Neural cell (in vitro differentiated cells): ENCODE measurements around the gene AHRR. TPM values are rescaled to one million over a fixed set of nuclear protein-coding genes. Genes with fewer than 3 reads are reported as not detected.

Experiments used
- H2AFZ ChIP-seq: fragments of 200-600, 300-800 bp; sonication (generic), shearing (Covaris generic); 2 replicates; pipeline ENCODE4 v1.6.0; 2014; ENCODE audit warnings: low read depth, mild to moderate bottlenecking, antibody characterized with exemption, low read length, moderate library complexity
- H3F3A ChIP-seq: fragments of 200-600 bp; shearing (Covaris generic); 2 replicates; pipeline ENCODE4 v1.6.1; 2016; ENCODE audit warnings: mild to moderate bottlenecking, moderate library complexity, mixed read lengths, antibody characterized with exemption, low read length; ENCODE audit not compliant: insufficient read depth, poor library complexity, severe bottlenecking
- H3K27ac ChIP-seq: fragments of 200-600, 300-800 bp; sonication (generic), shearing (Covaris generic); 2 replicates; pipeline ENCODE4 v1.5.1; 2014; ENCODE audit warnings: mild to moderate bottlenecking, low read length, moderate library complexity
- H3K27me3 ChIP-seq: fragments of 300-800, 200-600 bp; sonication (generic), shearing (Covaris generic); 2 replicates; pipeline ENCODE4 v1.6.0; 2014; ENCODE audit warnings: mild to moderate bottlenecking, low read depth, low read length, moderate library complexity; ENCODE audit not compliant: insufficient read depth
- H3K36me3 ChIP-seq: fragments of 300-800, 200-600 bp; sonication (generic), shearing (Covaris generic); 2 replicates; pipeline ENCODE4 v1.5.1; 2014; ENCODE audit warnings: mild to moderate bottlenecking, antibody characterized with exemption, low read length, moderate library complexity; ENCODE audit not compliant: insufficient read depth
- H3K4me2 ChIP-seq: fragments of 300-800, 200-600 bp; sonication (generic), shearing (Covaris generic); 2 replicates; pipeline ENCODE4 v1.6.0; 2014; ENCODE audit warnings: mild to moderate bottlenecking, low read length
- H3K4me3 ChIP-seq: fragments of 300-800, 200-600 bp; sonication (generic), shearing (Covaris generic); 2 replicates; pipeline ENCODE4 v1.5.1; 2014; ENCODE audit warnings: mild to moderate bottlenecking, low read length, moderate library complexity
- H3K79me2 ChIP-seq: fragments of 200-600 bp; shearing (Covaris generic); replicated peaks from 2 replicates; pipeline ENCODE4 v1.6.0; 2014; ENCODE audit warnings: mild to moderate bottlenecking, low read length, moderate library complexity; ENCODE audit not compliant: insufficient read depth
- H3K9ac ChIP-seq: fragments of 300-800, 200-600 bp; sonication (generic), shearing (Covaris generic); 2 replicates; pipeline ENCODE4 v1.6.1; 2016; ENCODE audit warnings: mild to moderate bottlenecking, low read length, mixed read lengths
- H3K9me2 ChIP-seq: fragments of 200-600 bp; shearing (Covaris generic); 2 replicates; pipeline ENCODE4 v1.6.1; 2016; ENCODE audit warnings: mild to moderate bottlenecking, low read length, mixed read lengths; ENCODE audit not compliant: insufficient read depth
- H3K9me3 ChIP-seq: fragments of 200-600, 300-800 bp; sonication (generic), shearing (Covaris generic); 2 replicates; pipeline ENCODE4 v1.6.1; 2016; ENCODE audit warnings: mild to moderate bottlenecking, mixed run types, low read length, moderate library complexity, mixed read lengths
- H4K20me1 ChIP-seq: fragments of 200-600 bp; shearing (Covaris generic); 2 replicates; pipeline ENCODE4 v1.6.1; 2016; ENCODE audit warnings: mild to moderate bottlenecking, mixed run types; ENCODE audit not compliant: insufficient read depth
- EP300 ChIP-seq: fragments of 450-650 bp; conservative IDR thresholded peaks from 2 replicates; pipeline ENCODE4 v1.6.1; 2014; ENCODE audit warnings: antibody characterized with exemption, mild to moderate bottlenecking, moderate library complexity; ENCODE audit not compliant: poor library complexity, severe bottlenecking
- EZH2 ChIP-seq: fragments of 200-600, 300-800 bp; shearing (Covaris generic), sonication (generic); IDR thresholded peaks from 2 replicates; pipeline ENCODE4 v1.6.1; 2014; ENCODE audit warnings: antibody characterized with exemption, low read length, borderline replicate concordance, mild to moderate bottlenecking; ENCODE audit not compliant: insufficient read depth, poor library complexity, severe bottlenecking
- MXI1 ChIP-seq: fragments of 450-650 bp; conservative IDR thresholded peaks from 2 replicates; pipeline ENCODE4 v1.6.1; 2014; ENCODE audit warnings: antibody characterized with exemption, mild to moderate bottlenecking; ENCODE audit not compliant: poor library complexity, severe bottlenecking
- POLR2AphosphoS5 ChIP-seq: IDR thresholded peaks from 2 replicates; pipeline ENCODE4 v1.6.1; 2012
- RAD21 ChIP-seq: fragments of 450-650 bp; conservative IDR thresholded peaks from 2 replicates; pipeline ENCODE4 v1.6.1; 2014; ENCODE audit warnings: antibody characterized with exemption, mild to moderate bottlenecking, moderate library complexity
- SMC3 ChIP-seq: fragments of 450-650 bp; conservative IDR thresholded peaks from 2 replicates; pipeline ENCODE4 v1.6.1; 2014; ENCODE audit warnings: antibody characterized with exemption, mild to moderate bottlenecking, moderate library complexity; ENCODE audit not compliant: poor library complexity
- TAF1 ChIP-seq: IDR thresholded peaks from 2 replicates; pipeline ENCODE4 v1.6.1; 2012; ENCODE audit warnings: low read depth
- polyA plus RNA-seq: library from polyadenylated mRNA; depleted of rRNA; stranded (reverse); fragments of >200 nt; gene quantifications from 2 replicates; pipeline ENCODE4 v1.2.3, GENCODE V29; 2014
- TF ChIP-seq, protein P1 (sequence below): fragments of 450-650 bp; IDR thresholded peaks from 2 replicates; pipeline ENCODE4 v1.5.1; 2014; ENCODE audit warnings: antibody characterized with exemption, mild to moderate bottlenecking, moderate library complexity; ENCODE audit not compliant: poor library complexity, severe bottlenecking
- TF ChIP-seq, protein P2 (sequence below): IDR thresholded peaks from 2 replicates; pipeline ENCODE4 v1.6.1; 2012; ENCODE audit warnings: borderline replicate concordance

AHRR gene
- polyA plus RNA-seq, 1 donor from 2014 or later, result 0.26 TPM

DNA sequence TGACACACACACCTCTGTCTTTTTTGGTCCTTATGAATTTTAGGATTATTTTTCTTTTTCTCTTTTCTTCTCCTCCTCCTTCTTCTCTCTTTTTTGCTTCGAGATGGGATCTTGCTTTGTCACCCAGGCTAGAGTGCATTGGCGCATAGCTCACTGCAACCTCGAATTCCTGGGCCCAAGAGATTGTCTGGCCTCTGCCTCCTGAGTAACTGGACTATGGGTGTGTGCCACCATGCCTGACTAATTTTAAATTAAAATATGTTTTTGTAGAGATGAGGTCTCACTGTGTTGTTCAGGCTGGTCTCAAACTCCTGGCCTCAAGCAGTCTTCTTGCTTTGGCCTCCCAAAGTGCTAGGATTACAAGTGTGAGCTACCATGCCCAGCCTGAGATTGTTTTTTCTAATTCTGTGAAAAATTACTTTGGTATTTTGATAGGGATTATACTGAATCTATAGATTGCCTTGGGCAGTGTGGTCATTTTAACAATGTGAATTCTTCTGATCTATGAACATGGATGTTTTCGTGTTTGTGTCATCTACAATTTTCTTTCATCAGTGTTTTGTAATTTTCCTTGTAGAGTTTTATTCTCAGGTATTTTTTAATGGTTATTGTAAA lies 7.7 kb downstream of the AHRR start:
- no peak overlapping the region for H3K4me2 ChIP-seq
- H3K9ac ChIP-seq, result no peak overlapping the region
- H3K9me3 ChIP-seq, result no peaks in the 10 kb centered on the region
- no peak overlapping the region for H3K27ac ChIP-seq
- no peaks in the 10 kb centered on the region for H3K79me2 ChIP-seq
- no peaks in the 10 kb centered on the region for H4K20me1 ChIP-seq
- no peaks in the 10 kb centered on the region for H3F3A ChIP-seq
- TF ChIP-seq POLR2AphosphoS5 (no peak), RAD21 (no peak), EP300 (no peak), EZH2 (no peak), SMC3 (no peak), TAF1 (no peak), MXI1 (no peak)
- TF ChIP-seq, protein P1, sequence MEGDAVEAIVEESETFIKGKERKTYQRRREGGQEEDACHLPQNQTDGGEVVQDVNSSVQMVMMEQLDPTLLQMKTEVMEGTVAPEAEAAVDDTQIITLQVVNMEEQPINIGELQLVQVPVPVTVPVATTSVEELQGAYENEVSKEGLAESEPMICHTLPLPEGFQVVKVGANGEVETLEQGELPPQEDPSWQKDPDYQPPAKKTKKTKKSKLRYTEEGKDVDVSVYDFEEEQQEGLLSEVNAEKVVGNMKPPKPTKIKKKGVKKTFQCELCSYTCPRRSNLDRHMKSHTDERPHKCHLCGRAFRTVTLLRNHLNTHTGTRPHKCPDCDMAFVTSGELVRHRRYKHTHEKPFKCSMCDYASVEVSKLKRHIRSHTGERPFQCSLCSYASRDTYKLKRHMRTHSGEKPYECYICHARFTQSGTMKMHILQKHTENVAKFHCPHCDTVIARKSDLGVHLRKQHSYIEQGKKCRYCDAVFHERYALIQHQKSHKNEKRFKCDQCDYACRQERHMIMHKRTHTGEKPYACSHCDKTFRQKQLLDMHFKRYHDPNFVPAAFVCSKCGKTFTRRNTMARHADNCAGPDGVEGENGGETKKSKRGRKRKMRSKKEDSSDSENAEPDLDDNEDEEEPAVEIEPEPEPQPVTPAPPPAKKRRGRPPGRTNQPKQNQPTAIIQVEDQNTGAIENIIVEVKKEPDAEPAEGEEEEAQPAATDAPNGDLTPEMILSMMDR, result no peak
- TF ChIP-seq, protein P2, sequence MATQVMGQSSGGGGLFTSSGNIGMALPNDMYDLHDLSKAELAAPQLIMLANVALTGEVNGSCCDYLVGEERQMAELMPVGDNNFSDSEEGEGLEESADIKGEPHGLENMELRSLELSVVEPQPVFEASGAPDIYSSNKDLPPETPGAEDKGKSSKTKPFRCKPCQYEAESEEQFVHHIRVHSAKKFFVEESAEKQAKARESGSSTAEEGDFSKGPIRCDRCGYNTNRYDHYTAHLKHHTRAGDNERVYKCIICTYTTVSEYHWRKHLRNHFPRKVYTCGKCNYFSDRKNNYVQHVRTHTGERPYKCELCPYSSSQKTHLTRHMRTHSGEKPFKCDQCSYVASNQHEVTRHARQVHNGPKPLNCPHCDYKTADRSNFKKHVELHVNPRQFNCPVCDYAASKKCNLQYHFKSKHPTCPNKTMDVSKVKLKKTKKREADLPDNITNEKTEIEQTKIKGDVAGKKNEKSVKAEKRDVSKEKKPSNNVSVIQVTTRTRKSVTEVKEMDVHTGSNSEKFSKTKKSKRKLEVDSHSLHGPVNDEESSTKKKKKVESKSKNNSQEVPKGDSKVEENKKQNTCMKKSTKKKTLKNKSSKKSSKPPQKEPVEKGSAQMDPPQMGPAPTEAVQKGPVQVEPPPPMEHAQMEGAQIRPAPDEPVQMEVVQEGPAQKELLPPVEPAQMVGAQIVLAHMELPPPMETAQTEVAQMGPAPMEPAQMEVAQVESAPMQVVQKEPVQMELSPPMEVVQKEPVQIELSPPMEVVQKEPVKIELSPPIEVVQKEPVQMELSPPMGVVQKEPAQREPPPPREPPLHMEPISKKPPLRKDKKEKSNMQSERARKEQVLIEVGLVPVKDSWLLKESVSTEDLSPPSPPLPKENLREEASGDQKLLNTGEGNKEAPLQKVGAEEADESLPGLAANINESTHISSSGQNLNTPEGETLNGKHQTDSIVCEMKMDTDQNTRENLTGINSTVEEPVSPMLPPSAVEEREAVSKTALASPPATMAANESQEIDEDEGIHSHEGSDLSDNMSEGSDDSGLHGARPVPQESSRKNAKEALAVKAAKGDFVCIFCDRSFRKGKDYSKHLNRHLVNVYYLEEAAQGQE, result no peak
- H3K4me3 ChIP-seq, result no peak overlapping the region
- H3K9me2 ChIP-seq, result no peaks in the 10 kb centered on the region
- no peaks in the 10 kb centered on the region for H3K36me3 ChIP-seq
- no peak overlapping the region for H2AFZ ChIP-seq
- peaks cover 4% of the 10 kb centered on the region for H3K27me3 ChIP-seq

DNA sequence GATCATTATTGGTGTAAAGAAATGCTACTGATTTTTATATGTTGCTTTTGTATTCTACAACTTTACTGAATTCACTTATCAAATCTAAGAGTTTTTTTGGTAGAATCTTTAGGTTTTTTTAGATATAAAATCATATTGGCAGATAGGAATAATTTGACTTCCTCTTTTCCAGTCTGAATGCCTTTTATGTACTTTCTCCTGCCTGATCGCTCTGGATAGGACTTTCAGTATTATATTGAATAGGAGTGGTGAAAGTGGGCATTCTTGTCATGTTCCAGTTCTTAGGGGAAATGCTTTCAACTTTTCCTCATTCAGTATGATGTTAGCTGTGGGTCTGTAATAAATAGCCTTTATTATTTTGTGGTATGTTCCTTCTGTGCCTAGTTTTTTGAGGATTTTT lies 8.3 kb downstream of the AHRR start:
- Histone ChIP-seq H2AFZ (no peak overlapping the region), H3K4me3 (no peak overlapping the region), H3F3A (no peaks in the 10 kb centered on the region), H4K20me1 (no peaks in the 10 kb centered on the region), H3K79me2 (no peaks in the 10 kb centered on the region), H3K9me2 (no peaks in the 10 kb centered on the region), H3K9ac (no peak overlapping the region), H3K36me3 (no peaks in the 10 kb centered on the region), H3K4me2 (no peak overlapping the region), H3K27me3 (peaks cover 4% of the 10 kb centered on the region), H3K27ac (no peak overlapping the region), H3K9me3 (no peaks in the 10 kb centered on the region)
- TF ChIP-seq POLR2AphosphoS5 (no peak), TAF1 (no peak), RAD21 (no peak), MXI1 (no peak), EP300 (no peak), EZH2 (no peak), SMC3 (no peak)
- TF ChIP-seq, protein P1, result no peak
- TF ChIP-seq, protein P2, result no peak
